AML-193 (cell line): ENCODE results near the gene RRAGD.
A peak's percentile ranks its signal among the peaks of the same experiment; 100 is the strongest.

Source experiments
- DNase-seq, 2 experiments: peaks; one replicate each; lab custom pipeline; 2025; lab: John Stamatoyannopoulos, UW

RRAGD gene

DNA sequence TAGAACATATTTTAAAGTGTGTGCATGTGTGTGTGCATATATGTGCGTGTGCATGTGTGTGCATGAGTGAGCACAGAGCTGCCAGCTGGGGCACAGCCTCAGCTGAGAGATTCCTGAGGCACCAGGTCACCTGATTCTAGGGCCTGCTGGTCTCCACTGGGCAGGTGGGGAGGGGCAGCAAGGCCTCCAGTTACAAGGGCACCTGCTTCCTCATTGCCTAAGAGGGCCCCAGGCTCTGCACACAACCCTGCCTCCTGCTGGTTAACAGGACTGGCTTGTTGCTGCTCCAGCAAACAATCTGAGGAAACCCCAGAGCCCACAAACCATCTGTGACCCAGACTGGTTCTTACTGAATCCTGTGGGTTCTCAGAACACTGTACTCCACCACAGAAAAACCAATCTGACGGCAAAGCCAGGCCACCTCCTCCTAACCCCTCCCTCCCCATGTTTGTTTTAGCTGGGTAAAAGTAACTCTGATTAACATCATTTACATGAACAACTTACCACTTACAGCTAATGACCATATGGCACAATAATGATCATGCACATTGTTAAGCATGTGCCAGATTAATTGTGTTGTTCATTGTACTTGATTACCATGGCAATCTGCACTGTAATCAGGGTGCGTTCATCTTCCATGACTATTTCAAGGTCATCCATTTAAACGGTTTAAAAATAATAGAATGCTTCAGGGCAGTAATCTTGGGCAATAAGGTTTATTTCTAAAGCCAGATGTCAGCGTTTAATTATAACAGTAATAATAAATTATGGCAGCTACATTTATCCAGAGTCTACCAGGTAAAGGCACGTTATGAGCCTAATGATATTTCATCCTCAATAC is 36.4 kb downstream of the RRAGD start:
- DNase-seq: peak; percentile 92

GRCh38 chr6:89372506-89372901 is 39.6 kb downstream of the RRAGD start:
- DNase-seq: no peak

- DNase-seq: peak; percentile 80 to 86
Measured at GRCh38 chr6:89371849-89372505, 40.1 kb downstream of the RRAGD start.

DNA sequence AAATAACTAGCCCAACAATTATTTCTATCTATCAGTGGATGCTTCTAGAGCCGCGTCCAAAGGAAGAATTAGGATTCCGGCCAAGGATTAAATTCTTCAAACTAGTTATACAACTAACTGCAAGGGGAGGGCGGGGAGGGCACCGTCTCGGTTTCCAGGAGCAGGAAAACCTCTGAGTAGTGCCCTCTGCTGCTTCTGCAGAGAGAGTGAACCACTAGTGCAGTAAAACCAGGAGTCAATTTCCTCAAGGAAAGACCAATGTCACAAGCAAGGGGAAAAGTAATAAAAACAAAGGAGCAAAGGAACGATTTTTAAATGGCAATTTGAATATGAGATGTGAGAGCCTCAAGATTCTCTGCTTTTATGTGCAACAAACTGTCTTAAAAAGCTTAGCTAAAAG is 43.1 kb downstream of the RRAGD start:
- DNase-seq: no peak

GRCh38 chr6:89368107-89368506 is 44.0 kb downstream of the RRAGD start:
- peak; percentile 61 to 78 for DNase-seq

- DNase-seq: peak in 1 of 2 experiments; percentile 23
Measured at GRCh38 chr6:89364586-89364985, 47.5 kb downstream of the RRAGD start.

- peak in 1 of 2 experiments; percentile 18 for DNase-seq
Measured at GRCh38 chr6:89361171-89361570, 50.9 kb downstream of the RRAGD start.

- DNase-seq: no peak
Measured at GRCh38 chr6:89360415-89360999, 51.6 kb downstream of the RRAGD start.

- no peak for DNase-seq
Measured at GRCh38 chr6:89359561-89359960, 52.5 kb downstream of the RRAGD start.

DNA sequence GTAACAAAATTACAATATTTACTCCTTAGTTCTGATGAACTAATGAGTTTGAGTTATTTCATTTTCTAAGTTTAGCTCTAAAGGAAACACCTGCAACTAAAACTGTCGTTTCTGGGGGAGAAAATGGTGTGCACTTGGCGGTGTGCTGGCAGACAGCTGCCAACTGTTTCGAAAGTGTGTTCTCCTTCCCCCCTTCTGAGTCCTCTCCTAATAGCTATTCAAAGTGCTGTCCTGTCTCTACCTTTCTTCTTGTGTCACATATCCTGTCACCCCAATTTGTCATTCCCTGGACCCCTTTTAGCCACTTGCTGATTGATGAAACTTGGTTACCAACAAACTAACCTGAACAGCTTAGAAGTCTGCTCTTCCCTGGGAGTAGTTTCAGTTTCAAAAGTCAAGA is 54.7 kb downstream of the RRAGD start:
- DNase-seq: peak; percentile 57 to 68

DNA sequence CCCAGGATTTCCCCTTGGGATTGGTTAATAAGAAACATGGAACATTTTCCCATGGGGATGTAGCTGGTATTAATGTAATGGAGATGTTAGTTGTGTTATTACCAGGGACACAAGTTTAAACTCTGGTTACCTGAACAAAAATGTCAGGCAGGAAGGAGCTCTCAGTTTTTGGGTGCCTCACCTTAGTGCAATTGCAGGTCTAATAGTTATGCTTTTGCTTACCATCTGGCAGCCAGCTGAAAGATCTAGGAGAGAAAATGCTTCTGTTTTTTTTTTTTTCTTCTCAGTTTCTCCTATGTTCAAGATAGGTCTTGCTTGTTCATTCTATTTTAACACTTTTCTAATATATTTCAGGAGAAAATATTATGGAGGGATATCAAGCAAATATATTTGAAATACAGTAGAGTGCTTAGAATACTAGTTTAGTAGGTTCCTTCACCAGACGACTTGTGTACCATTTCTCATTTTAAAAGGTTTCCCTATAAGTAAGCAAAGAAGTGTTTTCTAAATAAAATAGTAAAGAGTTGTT is 55.4 kb downstream of the RRAGD start:
- peak; percentile 28 to 29 for DNase-seq

GRCh38 chr6:89355511-89356194 is 56.4 kb downstream of the RRAGD start:
- DNase-seq: no peak

DNA sequence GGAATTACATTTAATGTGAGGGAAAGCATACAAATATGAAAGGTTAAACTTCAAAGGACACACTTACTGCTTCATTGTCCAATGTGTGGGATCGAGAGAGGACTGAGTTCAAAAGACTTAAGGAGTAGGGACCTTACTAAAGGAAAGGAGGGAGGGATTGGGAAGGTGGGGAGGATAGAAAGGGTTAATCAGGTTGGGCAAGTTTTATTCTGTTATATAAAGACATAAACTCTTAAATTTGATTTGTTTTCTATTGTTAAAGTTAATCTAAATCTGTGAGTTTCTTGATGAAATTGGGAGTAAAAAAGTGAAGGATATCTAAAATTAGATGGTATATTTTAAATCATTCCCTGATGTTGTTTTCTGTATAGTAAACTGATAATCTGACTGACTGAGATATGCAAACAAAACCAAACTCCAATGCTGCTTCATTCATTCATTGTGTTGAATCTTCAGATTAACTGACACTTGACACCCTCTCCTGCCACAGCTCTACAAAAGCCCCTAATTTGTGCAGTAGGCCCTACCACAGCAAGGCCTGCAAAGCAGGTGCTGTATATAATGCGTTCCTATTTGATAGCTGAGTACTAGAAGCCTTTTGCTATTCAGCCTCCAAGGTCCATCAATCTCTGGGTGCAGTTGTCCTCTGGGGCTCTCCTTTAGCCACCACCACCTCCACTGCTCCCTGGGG is 58.2 kb downstream of the RRAGD start:
- DNase-seq: no peak

- DNase-seq: peak; percentile 49 to 55
Measured at GRCh38 chr6:89353118-89353556, 58.9 kb downstream of the RRAGD start.

DNA sequence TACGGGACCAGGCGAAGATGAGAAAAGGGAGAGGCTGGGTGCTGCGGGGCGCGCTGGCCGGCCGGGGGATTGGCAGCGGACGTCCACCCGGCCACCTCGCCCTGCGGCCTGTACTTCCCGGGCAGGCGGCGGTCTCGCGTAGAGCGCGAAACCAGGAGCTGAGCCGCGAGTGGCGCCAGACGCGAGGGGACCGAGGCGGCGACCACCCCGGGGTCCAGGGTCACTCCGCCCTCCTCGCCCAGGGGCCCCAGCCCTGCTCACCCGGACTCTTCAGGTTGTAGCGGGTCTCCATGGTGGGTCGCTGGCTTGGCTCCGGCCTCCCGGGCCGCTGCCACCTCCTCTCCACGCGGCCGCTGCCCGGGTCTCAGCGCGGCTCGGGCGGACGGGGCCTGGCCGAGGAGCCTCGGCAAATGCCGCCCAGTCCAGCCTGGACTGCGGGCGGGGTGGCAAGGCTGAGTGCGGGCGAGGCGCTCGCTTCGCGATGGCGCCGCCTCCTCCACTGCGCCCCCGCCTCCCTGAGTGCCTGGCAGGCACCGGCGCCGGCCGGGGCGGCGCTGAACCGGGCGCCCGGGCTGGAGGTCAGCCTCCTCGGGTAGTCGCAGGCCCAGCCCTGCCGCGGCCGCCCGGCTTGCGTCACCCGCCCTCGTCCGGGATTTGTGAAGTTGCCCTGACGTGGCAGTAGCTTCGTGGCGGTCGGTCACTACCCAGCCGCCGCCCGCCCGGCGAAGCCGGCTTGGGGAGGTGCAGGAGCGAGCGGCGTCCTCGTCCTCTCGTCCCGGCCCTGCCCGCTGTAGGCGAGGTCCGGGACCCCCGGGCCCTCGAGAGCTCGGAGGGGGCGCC is 59.6 kb downstream of the RRAGD start, which contains the start of gene UBE2J1:
TSS of gene UBE2J1 (minus strand) at position 445 of the 840 bp plus-strand sequence. CDS start at position 292, 153 bp downstream.
- DNase-seq: peak; percentile 87 to 90

GRCh38 chr6:89351671-89352277 is 60.3 kb downstream of the RRAGD start:
- no peak for DNase-seq

- peak; percentile 83 to 87 for DNase-seq
Measured at GRCh38 chr6:89350281-89350966, 61.6 kb downstream of the RRAGD start.

GRCh38 chr6:89348372-89348771 is 63.7 kb downstream of the RRAGD start:
- no peak for DNase-seq

DNA sequence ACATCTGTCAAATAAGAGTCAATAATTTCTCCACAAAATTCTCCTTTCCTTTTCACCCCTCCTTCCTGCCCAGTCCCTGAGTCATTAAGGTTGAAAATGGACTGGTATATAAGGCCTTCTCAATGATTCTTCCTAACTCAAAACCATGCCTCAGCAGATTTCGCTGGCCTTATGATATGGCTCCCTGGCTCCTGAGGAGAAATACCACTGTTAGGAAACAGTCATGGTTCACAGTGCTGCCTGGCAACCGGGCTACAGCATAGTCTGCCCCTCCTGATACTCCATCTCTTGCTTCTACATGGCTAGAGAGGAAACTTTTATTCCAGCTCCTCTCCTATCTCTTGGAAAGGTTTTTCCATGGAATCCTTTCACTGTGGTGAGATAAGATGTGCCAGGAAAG is 64.2 kb downstream of the RRAGD start:
- DNase-seq: peak; percentile 40 to 69
